DMS 273 treated with DMSO at 0.1 percent for 48 hours (cell line): ENCODE results near the gene VPS33B.
A peak's percentile ranks its signal among the peaks of the same experiment; 100 is the strongest.
"Not testable (repeated sequence)": the region's sequence is repeated elsewhere in the genome, so short reads cannot be mapped to it uniquely, and the experiment has no call there.

Source experiments
- DNase-seq: peaks from one replicate; lab custom pipeline; 2025; lab: John Stamatoyannopoulos, UW

Gene VPS33B

GRCh38 chr15:91022075-91022831, at the start of gene VPS33B:
VPS33B (minus strand) TSS chr15:91022594; CDS start chr15:91022249, 345 bp downstream.
- peak; percentile 36 for DNase-seq

DNA sequence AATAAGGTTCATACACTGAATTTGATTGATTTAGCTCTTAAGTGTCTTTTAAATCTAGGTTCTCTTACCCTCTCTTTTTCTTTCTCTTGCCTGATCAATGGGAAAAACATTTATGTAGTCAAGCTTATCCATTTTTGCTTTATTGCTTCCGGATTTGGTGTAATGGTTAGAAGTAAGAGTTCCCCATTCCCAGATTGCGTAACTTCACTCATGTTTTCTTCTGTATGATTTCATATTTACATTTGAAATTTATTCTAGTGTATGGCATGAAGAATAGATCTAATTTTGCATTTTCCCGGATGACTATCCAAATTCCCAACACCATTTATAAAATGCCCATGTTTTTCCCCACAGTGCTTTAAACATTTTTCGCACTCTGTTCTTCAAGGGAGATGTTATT, 49.8 kb upstream of the VPS33B start:
- DNase-seq, result no peak

- no peak for DNase-seq
These were observed 48.5 kb upstream of the VPS33B start for GRCh38 chr15:91070872-91071271.

DNA sequence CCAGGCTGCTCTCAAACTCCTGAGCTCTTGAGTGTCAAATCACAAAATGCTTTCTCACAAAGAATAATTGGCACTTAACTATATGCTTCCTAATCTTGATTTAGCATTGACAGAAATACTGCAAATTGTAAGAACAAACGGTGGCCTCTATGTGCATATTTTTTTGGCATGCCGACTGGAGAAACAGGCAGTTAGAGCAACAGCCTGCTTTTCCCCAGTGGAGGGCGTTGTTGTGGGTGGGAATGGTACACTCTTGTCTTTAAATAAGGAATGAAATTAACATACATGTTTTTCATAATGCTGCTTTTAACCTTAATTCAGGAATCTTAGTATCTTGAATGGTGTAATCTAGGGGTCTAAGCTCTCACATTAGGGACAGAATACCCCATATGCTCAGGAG, 46.6 kb upstream of the VPS33B start:
- DNase-seq, result no peak

GRCh38 chr15:91068436-91068835, 46.0 kb upstream of the VPS33B start:
- DNase-seq, result no peak

DNA sequence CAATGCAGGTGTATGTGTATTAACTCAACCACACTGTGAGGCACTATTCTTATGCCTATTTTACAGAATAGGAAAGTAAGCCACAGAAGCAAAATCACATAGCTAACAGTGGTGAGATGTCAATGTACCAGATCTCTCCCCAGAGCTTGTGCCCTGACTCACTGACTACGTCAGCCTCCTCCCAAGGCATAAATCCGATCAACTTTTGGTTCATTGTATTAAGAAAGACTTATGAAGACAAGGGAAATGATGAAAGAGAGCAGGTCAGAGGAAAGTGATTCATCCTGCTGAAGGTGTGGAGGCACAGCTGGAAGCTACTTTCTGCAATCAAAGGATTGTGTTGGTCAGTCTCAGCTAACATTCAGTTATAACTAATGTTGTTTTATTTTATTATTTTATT, 44.6 kb upstream of the VPS33B start:
- DNase-seq, result no peak

DNA sequence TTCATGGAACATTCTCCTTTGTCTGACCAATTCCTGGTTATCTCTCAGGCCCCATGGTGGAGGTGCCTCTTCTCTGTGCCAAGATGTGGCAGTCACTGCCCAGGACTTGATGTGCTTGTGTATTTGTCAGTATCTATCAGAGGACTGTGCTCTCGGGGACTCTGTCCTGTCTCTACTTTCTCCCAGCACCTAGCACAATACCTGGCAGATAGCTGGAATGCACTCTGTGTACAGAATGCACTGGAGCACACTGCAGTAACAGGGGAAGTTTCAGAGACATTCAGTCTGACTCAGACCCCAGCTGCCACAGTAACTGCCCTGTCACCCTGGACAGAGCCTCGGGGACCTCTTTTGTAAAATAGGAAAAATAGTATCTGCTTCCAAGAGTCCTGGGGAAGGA, 43.1 kb upstream of the VPS33B start:
- no peak for DNase-seq

GRCh38 chr15:91061997-91062396, 39.6 kb upstream of the VPS33B start:
- DNase-seq, result no peak

DNA sequence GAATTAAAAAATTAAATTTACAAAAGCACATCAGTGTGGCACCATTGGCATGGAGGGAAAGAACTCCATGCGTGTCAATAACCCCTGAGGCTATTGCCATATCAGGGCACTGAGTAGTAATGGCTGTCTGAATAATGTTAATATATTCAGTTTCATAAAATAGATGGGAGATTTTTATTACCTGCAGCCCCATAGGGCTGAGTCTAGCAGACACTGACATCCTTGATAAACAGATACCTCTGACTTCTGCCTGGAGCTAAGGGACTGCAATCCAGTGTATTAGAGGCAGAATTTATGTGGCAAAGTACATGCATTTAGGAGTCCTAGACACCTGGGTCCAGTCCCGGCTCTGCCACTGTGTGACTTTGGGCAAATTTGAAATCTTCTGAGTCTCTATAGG, 38.8 kb upstream of the VPS33B start:
- no peak for DNase-seq

- DNase-seq, result peak; percentile 43
These were observed 33.3 kb upstream of the VPS33B start for GRCh38 chr15:91055548-91056331.

GRCh38 chr15:91054816-91055215, 32.4 kb upstream of the VPS33B start:
- DNase-seq, result no peak

- no peak for DNase-seq
These were observed 28.9 kb upstream of the VPS33B start for GRCh38 chr15:91051248-91051647.

DNA sequence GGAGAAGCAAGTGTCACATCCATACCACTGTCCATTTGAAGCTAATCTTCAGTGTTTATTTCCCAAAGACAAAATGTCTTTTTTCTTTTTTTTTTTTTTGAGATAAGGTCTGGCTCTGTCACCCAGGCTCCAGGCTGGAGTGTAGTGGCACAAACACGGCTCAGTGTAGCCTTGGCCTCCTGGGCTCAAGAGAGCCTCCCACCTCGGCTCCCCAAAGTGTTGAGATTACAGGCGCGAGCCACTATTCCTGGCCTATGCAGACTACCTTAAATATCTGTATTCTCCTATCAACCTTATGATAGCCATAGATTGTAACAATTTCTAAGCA, 27.7 kb upstream of the VPS33B start:
- no peak for DNase-seq

DNA sequence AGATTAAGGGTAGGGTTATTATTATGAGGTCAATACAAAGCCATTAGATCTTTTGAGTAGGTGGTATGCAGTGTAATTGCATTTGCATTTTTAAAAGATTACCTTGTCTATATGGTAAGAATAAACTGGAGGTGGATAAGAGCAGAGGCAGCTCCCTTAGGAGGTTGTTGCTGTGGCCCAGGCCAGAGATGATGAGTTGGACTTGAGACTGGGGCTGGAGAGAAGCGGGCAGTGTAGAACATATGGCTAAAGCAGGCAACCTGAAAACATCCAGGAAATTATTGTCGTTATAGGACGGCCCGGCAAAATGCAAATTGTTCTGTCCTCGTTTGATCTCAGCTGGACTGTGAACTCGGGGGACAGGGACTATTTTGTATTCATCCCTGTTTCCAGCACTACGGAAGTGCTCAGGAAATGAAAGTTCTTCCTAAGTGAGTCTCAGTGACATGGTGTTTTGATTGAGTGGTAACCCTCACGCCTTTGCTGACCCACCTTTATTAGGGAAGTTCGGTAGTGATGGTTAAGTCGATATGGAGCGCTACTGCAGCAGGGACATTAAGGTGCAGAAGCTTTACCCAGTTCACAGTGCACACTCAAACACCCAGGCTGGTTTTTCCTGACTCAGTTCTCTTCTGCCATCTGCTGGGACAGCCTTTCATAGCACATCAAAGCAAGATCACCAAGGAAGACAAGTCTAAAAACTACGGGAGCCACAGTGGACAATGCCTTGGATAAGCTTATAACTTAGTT, 27.2 kb upstream of the VPS33B start:
- DNase-seq, result peak; percentile 30

DNA sequence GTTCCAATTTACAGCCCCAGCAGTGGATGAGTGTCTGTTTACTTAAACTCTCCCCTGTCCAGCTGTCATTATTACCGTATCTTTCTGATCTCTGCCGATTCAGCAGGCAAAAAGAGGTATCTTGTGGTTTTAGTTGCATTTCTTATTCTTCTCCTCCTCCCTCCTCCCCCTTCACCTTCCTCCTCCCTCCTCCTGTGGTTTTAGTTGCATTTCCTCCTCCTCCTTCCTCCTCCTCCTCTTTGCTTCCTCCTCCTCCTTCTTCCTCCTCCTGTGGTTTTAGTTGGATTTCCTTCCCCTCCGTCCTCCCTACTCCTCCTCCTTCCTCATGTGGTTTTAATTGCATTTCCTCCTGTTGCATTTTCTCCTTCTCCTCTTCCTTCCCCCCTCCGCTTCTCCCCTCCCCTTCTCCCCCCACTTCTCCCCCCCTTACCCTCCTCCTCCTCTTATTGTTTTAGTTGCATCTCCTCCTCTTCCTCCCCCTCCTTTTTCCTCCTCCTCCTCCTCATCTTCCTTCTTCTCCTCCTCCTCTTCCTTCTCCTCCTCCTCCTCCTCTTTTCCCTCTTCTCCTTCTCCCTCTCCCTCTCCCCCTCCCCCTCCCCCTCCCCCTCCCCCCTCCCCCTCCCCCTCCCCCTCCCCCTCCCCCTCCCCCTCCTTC, 25.3 kb upstream of the VPS33B start:
- peak; percentile 31 for DNase-seq

DNA sequence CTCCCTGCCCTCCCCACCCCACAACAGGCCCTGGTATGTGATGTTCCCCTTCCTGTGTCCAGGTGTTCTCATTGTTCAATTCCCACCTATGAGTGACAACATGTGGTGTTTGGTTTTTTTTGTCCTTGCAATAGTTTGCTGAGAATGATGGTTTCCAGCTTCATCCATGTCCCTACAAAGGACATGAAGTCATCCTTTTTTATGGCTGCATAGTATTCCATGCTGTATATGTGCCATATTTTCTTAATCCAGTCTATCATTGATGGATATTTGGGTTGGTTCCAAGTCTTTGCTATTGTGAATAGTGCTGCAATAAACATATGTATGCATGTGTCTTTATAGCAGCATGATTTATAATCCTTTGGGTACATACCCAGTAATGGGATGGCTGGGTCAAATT, 23.7 kb upstream of the VPS33B start:
- not testable (repeated sequence) for DNase-seq

- no peak for DNase-seq
These were observed 22.7 kb upstream of the VPS33B start for GRCh38 chr15:91045065-91045464.

DNA sequence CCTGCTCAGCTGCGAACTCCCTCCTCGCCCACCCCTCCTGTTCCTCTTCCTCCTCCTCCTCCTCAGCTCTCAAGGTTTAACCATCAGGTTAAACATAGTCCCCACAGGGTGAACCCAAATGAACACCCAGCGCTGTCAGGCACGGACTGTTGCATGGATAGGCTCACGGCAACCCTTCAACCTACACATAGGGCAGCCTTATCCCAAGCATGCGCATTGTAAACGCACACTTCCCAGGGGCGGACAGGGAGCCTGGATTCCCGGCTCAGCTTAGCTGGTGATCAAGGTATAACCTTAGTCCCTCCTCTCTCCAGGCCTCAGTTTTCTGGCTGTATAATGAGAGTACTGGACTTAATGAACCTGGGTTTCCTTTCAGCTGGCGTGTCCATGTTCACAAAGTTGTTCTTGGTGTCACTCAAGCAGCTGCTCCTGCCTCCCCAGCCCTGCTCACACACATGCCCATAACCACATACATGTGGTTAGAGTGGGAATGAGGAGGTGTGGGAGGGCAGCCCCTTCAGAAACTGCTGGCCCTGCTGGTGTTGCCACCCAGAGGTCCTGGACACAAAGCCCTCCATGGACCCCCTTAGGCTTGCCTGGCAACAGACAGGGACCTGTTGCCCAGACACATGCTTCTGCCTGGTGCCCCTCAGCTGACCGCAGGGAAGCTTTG, 20.9 kb upstream of the VPS33B start:
- DNase-seq, result no peak

GRCh38 chr15:91040856-91041255, 18.5 kb upstream of the VPS33B start:
- DNase-seq, result no peak

GRCh38 chr15:91039996-91040395, 17.6 kb upstream of the VPS33B start:
- DNase-seq, result no peak

DNA sequence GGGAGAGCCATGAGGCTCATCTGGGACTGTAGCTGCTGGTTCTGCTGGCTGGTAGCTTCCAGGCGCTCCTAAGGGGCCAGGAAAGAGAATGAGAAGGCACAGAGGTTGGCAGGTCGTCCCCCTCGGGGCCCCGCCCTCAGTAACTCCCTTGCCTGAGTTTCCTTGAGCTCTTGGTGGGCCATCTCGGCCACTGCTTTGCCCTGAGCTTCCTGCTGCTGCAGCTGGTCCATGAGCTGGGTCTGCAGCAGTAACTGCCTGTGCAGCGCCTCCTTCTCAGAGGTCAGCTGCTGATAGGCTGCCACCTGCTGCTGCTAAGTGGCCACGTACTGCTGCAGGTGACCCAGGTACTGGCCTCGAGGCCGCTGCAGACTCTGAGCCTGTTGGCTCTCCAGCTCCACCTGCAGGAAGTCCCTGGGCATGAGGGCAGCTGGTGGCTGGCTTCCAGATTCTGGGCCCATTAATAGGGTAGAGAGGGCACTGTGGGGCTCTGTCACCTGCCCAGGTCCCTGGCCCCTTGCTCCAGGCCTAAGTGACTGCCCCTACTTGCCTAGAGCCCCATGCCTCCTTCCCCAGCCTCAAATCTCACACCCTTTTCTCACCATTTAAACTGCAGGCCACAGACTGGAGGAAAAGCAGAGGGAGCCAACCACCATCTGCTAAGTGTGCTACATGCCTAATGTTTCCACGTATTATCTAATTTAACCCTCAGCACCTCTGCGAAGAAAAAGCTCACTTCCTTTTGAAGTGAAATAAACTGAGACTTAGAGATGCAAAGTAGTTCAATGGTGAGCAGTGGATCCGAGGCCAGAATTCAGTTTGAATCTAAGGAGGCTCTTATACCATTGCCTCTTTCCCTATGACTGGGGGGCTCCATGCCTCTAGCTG, 10.8 kb upstream of the VPS33B start:
- no peak for DNase-seq
